Upper lobe of right lung (tissue), 1 donor: ENCODE data around the gene LRRC70. TPM values are rescaled to one million over a fixed set of nuclear protein-coding genes. Genes with fewer than 3 reads are reported as not detected.
A peak's percentile ranks its signal among the peaks of the same experiment; 100 is the strongest.

ENCODE experiments used
- ATAC-seq: fragments of 200-7000 bp; cut with Tn5 transposase; one replicate; pipeline ENCODE4 v1.9.1; 2020; ENCODE audit warnings: mild to moderate bottlenecking, moderate library complexity
- DNase-seq: peaks from one replicate; pipeline ENCODE4 v3.0.0-alpha.2; 2020
- H3K27ac ChIP-seq: fragments of 200-600 bp; one replicate; pipeline ENCODE4 v1.8.0; 2022
- H3K27me3 ChIP-seq: fragments of 200-600 bp; one replicate; pipeline ENCODE4 v1.8.0; 2022; ENCODE audit warnings: mild to moderate bottlenecking
- H3K36me3 ChIP-seq: fragments of 200-600 bp; one replicate; pipeline ENCODE4 v1.8.0; 2022
- H3K4me1 ChIP-seq: fragments of 200-600 bp; one replicate; pipeline ENCODE4 v1.8.0; 2022
- H3K4me3 ChIP-seq: fragments of 200-600 bp; one replicate; pipeline ENCODE4 v1.8.0; 2022; ENCODE audit warnings: mild to moderate bottlenecking
- H3K9me3 ChIP-seq: fragments of 200-600 bp; one replicate; pipeline ENCODE4 v1.8.0; 2022
- CTCF ChIP-seq: fragments of 200-600 bp; IDR thresholded peaks from one replicate; pipeline ENCODE4 v1.8.0; 2022; ENCODE audit warnings: antibody characterized with exemption
- intact Hi-C: fragments of 100-400 bp; cut with DNase I; formaldehyde crosslinking; loops from one replicate; pipeline ENCODE4 v1.11.0; 2022
- total RNA-seq: library from RNA; stranded (reverse); fragmentation: NEBNext Ultra II Directional; extraction: Animal tissue kit (Norgen Biotek cat#: 25700); gene quantifications from one replicate; pipeline ENCODE4 v1.2.1, GENCODE V29; 2021
- donor health status: DM: no; HTN: yes; CAD: no; lungs with severe emphysema.

Gene LRRC70
- total RNA-seq, 1 donor from 2014 or later = 2.4 TPM

- Histone ChIP-seq H3K27ac (no peak overlapping the region), H3K4me3 (no peak overlapping the region), H3K36me3 (no peaks in the 10 kb centered on the region)
Measured at GRCh38 chr5:62538017-62538942, 40.3 kb upstream of the LRRC70 start.

GRCh38 chr5:62542720-62543119, 35.9 kb upstream of the LRRC70 start:
- H3K27me3 ChIP-seq = no peaks in the 10 kb centered on the region
- H3K27ac ChIP-seq = no peak overlapping the region
- intact Hi-C loops = no loop called here
- peaks cover under 1% of the 10 kb centered on the region for H3K4me1 ChIP-seq
- DNase-seq (no peak), ATAC-seq (no peak)
- H3K9me3 ChIP-seq = no peaks in the 10 kb centered on the region
- no peak for TF ChIP-seq CTCF
- H3K36me3 ChIP-seq = no peaks in the 10 kb centered on the region
- no peak overlapping the region for H3K4me3 ChIP-seq

More at GRCh38 chr5:62538017-62538942, 40.3 kb upstream of the LRRC70 start:
- DNase-seq (no peak), ATAC-seq (peak; percentile 74)
- Histone ChIP-seq H3K4me1 (no peaks in the 10 kb centered on the region), H3K9me3 (no peaks in the 10 kb centered on the region), H3K27me3 (no peaks in the 10 kb centered on the region)
- no peak for TF ChIP-seq CTCF
- intact Hi-C loops = no loop called here

GRCh38 chr5:62547945-62548630, 30.5 kb upstream of the LRRC70 start:
- no peak for TF ChIP-seq CTCF
- Histone ChIP-seq H3K27me3 (no peaks in the 10 kb centered on the region), H3K4me1 (peaks cover 6% of the 10 kb centered on the region), H3K27ac (no peak overlapping the region), H3K4me3 (no peak overlapping the region), H3K9me3 (no peaks in the 10 kb centered on the region), H3K36me3 (peaks cover 12% of the 10 kb centered on the region)
- intact Hi-C loops = no loop called here
- ATAC-seq (peak; percentile 15), DNase-seq (no peak)

GRCh38 chr5:62550103-62550502, 28.5 kb upstream of the LRRC70 start:
- H3K27me3 ChIP-seq = no peaks in the 10 kb centered on the region
- no peak for DNase-seq
- TF ChIP-seq CTCF = no peak
- H3K9me3 ChIP-seq = no peaks in the 10 kb centered on the region
- H3K27ac ChIP-seq = no peak overlapping the region
- intact Hi-C loops = no loop called here
- peaks cover 12% of the 10 kb centered on the region for H3K36me3 ChIP-seq
- no peak for ATAC-seq
- peaks cover 6% of the 10 kb centered on the region for H3K4me1 ChIP-seq
- no peak overlapping the region for H3K4me3 ChIP-seq

GRCh38 chr5:62555930-62556329, 22.7 kb upstream of the LRRC70 start:
- Histone ChIP-seq H3K4me3 (no peak overlapping the region), H3K27me3 (no peaks in the 10 kb centered on the region), H3K9me3 (no peaks in the 10 kb centered on the region), H3K4me1 (no peaks in the 10 kb centered on the region), H3K27ac (no peak overlapping the region), H3K36me3 (peaks cover 17% of the 10 kb centered on the region)
- no peak for DNase-seq
- no peak for TF ChIP-seq CTCF
- intact Hi-C loops = no loop called here
- no peak for ATAC-seq
